Stimulated activated CD8-positive, alpha-beta memory T cell treated with anti-CD3 and anti-CD28 coated beads, Interleukin-4, amount 100 ng/mL, for 1 hour (primary cell): ENCODE results near the gene RNF11.

Source experiments
- DNase-seq, 2 donors: peaks; one replicate each; pipeline ENCODE4 v3.0.0-alpha.2; 2020; ENCODE audit warnings: low read depth in 2 of 2, low spot score in 1 of 2

The RNF11 gene

GRCh38 chr1:51263147-51263877 is 27.2 kb downstream of the RNF11 start:
- DNase-seq, result no peak

GRCh38 chr1:51264451-51264850 is 28.4 kb downstream of the RNF11 start:
- no peak for DNase-seq

GRCh38 chr1:51265618-51266017 is 29.5 kb downstream of the RNF11 start:
- no peak for DNase-seq

GRCh38 chr1:51266181-51266580 is 30.1 kb downstream of the RNF11 start:
- no peak for DNase-seq

- no peak for DNase-seq
These were observed 30.7 kb downstream of the RNF11 start for GRCh38 chr1:51266791-51267190.

GRCh38 chr1:51268634-51269033 is 32.6 kb downstream of the RNF11 start:
- no peak for DNase-seq

- DNase-seq, result no peak
These were observed 34.7 kb downstream of the RNF11 start for GRCh38 chr1:51270751-51271150.

GRCh38 chr1:51272916-51273315 is 36.8 kb downstream of the RNF11 start:
- DNase-seq, result no peak

- no peak for DNase-seq
These were observed 38.6 kb downstream of the RNF11 start for GRCh38 chr1:51274676-51275075.

GRCh38 chr1:51276286-51276685 is 40.2 kb downstream of the RNF11 start:
- no peak for DNase-seq

- no peak for DNase-seq
These were observed 44.4 kb downstream of the RNF11 start for GRCh38 chr1:51280321-51280978.

- no peak for DNase-seq
These were observed 45.7 kb downstream of the RNF11 start for GRCh38 chr1:51281807-51282206.

GRCh38 chr1:51282605-51283004 is 46.5 kb downstream of the RNF11 start:
- DNase-seq, result no peak

- DNase-seq, result no peak
These were observed 47.9 kb downstream of the RNF11 start for GRCh38 chr1:51283979-51284378.

GRCh38 chr1:51284487-51284954 is 48.4 kb downstream of the RNF11 start:
- no peak for DNase-seq

GRCh38 chr1:51285055-51285454 is 49.0 kb downstream of the RNF11 start:
- DNase-seq, result no peak

GRCh38 chr1:51287966-51288365 is 51.9 kb downstream of the RNF11 start:
- no peak for DNase-seq

GRCh38 chr1:51288578-51288977 is 52.5 kb downstream of the RNF11 start:
- no peak for DNase-seq

- DNase-seq, result no peak
These were observed 53.8 kb downstream of the RNF11 start for GRCh38 chr1:51289676-51290488.

GRCh38 chr1:51290489-51290847 is 54.4 kb downstream of the RNF11 start:
- DNase-seq, result no peak

GRCh38 chr1:51293898-51294515 is 57.9 kb downstream of the RNF11 start:
- no peak for DNase-seq
